Measurements from ENCODE around the gene RREB1.

DNA sequence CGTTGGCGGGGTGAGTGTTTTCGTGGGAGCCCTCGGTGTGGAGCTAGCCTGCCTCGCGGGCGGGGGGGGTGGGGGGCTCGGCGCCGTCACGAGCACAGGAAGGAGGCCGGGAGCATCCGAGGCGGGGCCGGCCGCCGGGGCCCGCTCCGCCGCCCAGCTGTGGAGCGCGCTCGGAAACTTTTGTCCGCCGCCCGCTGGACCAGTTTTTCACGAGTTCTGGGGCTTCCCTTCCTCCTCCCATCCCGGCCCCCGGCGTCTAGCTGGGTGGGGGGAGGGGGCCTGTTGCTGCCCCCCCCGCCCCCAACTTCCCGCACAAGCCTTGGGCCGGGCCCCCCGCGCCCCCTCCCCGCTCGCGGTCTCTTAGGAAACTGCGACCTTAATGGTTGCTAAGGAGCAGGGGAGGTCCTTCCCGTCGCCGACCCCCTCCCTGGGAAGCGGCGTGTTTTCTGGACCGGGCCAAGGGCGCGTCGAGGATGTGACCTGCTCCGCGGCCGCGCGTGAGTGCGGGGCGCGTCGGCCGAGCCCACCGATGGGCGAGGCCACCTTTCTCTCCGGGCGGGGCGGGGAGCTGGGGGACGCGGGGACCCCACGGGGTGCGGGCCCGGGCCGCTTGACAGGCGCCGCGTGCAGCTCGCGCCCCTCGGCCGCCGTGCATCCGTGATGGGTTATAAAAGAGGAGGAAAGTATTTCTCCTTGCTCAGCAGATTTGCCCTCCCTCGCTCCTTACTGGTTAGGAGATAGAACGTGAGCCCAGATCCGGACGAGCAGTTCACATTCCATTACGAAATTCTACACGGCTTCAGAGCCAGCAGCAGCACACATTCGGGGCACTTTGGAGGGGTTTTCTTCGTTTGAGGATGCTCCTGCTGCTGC, 1.4 kb downstream of the RREB1 start:
- TF ChIP-seq, protein P1, sequence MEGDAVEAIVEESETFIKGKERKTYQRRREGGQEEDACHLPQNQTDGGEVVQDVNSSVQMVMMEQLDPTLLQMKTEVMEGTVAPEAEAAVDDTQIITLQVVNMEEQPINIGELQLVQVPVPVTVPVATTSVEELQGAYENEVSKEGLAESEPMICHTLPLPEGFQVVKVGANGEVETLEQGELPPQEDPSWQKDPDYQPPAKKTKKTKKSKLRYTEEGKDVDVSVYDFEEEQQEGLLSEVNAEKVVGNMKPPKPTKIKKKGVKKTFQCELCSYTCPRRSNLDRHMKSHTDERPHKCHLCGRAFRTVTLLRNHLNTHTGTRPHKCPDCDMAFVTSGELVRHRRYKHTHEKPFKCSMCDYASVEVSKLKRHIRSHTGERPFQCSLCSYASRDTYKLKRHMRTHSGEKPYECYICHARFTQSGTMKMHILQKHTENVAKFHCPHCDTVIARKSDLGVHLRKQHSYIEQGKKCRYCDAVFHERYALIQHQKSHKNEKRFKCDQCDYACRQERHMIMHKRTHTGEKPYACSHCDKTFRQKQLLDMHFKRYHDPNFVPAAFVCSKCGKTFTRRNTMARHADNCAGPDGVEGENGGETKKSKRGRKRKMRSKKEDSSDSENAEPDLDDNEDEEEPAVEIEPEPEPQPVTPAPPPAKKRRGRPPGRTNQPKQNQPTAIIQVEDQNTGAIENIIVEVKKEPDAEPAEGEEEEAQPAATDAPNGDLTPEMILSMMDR (IDR thresholded peaks at IDR 0.05; ENCODE audit: low read depth, low read length, poor library complexity, severe bottlenecking) = no peak
- TF ChIP-seq EZH2phosphoT487 (IDR thresholded peaks at IDR 0.05; ENCODE audit: borderline replicate concordance, low read length) = no peak
